Ishikawa (cell line): ENCODE data around the gene MSX2.

Experiments
- CEBPB ChIP-seq: IDR thresholded peaks from 2 replicates; pipeline ENCODE4 v1.6.1; 2012
- CREB1 ChIP-seq: IDR thresholded peaks from 2 replicates; pipeline ENCODE4 v1.6.1; 2012; ENCODE audit warnings: low read depth
- EGR1 ChIP-seq: IDR thresholded peaks from 2 replicates; pipeline ENCODE4 v1.6.1; 2012
- EP300 ChIP-seq: IDR thresholded peaks from 2 replicates; pipeline ENCODE4 v1.6.1; 2012; ENCODE audit warnings: borderline replicate concordance
- FOXM1 ChIP-seq: IDR thresholded peaks from 2 replicates; pipeline ENCODE4 v1.6.1; 2012; ENCODE audit warnings: low read depth, borderline replicate concordance
- NFIC ChIP-seq: IDR thresholded peaks from 2 replicates; pipeline ENCODE4 v1.6.1; 2012
- RAD21 ChIP-seq: IDR thresholded peaks from 2 replicates; pipeline ENCODE4 v1.6.1; 2012; ENCODE audit warnings: low read depth
- TAF1 ChIP-seq: IDR thresholded peaks from 2 replicates; pipeline ENCODE4 v1.6.1; 2012; ENCODE audit warnings: low read depth, mild to moderate bottlenecking
- TCF12 ChIP-seq: IDR thresholded peaks from 2 replicates; pipeline ENCODE4 v1.6.1; 2012; ENCODE audit warnings: low read depth
- TEAD4 ChIP-seq: IDR thresholded peaks from 2 replicates; pipeline ENCODE4 v1.6.1; 2012
- YY1 ChIP-seq: IDR thresholded peaks from 2 replicates; pipeline ENCODE4 v1.6.1; 2012; ENCODE audit warnings: low read depth
- ZBTB7A ChIP-seq: IDR thresholded peaks from 2 replicates; pipeline ENCODE4 v1.6.1; 2012; ENCODE audit warnings: low read depth
- TF ChIP-seq, protein P1 (sequence below): IDR thresholded peaks from 2 replicates; pipeline ENCODE4 v1.6.1; 2012
- TF ChIP-seq, protein P2 (sequence below): IDR thresholded peaks from 2 replicates; pipeline ENCODE4 v1.6.1; 2012
- TF ChIP-seq, protein P3 (sequence below): IDR thresholded peaks from 2 replicates; pipeline ENCODE4 v1.6.1; 2012; ENCODE audit warnings: low read depth, mild to moderate bottlenecking

The MSX2 gene

DNA sequence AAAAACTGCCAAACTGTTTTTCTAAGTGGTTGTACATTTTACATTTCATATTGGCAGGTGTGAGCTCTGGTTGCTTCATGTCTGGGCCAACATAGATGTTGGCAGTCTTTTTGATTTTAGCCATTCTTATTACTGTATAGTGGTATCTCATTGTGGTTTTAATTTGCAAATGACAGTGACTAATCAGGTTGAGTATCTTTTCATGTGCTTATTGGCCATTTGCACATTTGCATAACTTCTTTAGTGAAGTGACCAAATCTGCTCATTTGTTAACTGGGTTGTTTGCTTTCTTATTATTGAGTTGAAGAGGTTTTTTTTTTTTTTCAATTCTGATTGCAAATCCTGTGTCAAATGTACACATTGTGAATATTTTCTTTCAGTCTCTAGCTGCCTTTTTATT is 36.9 kb upstream of the MSX2 start:
- no peak for TF ChIP-seq CEBPB
- TF ChIP-seq NFIC = no peak

DNA sequence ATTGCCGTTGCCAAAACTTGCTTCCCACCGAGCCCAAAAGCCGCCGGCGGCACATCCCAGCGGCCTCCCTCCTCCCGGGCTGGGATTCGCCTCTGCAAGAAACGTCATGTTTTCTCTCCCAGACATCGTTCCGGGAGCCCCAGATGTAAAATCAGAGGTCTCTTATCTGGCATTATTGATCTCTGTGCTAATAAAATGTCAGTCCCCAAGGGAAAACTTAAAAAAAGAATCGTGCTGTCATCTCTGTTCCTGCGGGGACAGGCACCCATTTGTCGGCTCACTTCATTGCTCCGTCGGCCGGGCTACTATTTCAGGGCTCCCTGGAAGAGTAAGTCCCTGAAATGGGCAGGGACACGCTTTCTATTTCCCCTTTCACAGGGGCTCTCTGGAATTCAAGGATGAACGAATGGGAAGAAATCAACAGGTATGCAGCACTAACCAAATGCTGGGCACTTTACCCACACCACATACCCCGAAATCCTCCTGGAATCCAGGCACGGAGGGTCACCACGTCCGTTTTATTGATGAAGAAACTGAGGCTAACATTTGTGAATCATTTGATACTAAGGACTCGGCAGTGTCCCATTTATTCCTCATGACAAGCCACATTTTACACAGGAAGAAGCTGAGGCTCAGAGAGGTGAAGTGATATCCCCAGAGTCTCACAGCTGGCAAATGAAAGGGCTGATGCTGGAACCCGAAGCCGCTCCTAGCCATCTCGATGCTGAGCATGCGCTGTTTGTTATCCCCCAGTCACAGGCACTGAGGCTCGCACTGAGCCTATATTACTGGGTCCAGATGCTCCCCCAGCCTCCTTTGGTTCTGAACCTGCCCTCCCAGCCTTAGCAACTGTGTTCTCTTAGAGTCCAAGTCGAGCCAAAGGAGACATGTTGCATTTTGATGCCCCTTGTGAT is 35.7 kb upstream of the MSX2 start:
- TF ChIP-seq, protein P1, sequence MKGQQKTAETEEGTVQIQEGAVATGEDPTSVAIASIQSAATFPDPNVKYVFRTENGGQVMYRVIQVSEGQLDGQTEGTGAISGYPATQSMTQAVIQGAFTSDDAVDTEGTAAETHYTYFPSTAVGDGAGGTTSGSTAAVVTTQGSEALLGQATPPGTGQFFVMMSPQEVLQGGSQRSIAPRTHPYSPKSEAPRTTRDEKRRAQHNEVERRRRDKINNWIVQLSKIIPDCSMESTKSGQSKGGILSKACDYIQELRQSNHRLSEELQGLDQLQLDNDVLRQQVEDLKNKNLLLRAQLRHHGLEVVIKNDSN = no peak
- TF ChIP-seq EP300 (no peak), CEBPB (no peak), YY1 (no peak), RAD21 (no peak), FOXM1 (no peak), ZBTB7A (no peak), TEAD4 (no peak), NFIC (no peak), TAF1 (no peak), EGR1 (no peak), CREB1 (no peak), TCF12 (no peak)
- TF ChIP-seq, protein P2, sequence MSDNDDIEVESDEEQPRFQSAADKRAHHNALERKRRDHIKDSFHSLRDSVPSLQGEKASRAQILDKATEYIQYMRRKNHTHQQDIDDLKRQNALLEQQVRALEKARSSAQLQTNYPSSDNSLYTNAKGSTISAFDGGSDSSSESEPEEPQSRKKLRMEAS = no peak
- TF ChIP-seq, protein P3, sequence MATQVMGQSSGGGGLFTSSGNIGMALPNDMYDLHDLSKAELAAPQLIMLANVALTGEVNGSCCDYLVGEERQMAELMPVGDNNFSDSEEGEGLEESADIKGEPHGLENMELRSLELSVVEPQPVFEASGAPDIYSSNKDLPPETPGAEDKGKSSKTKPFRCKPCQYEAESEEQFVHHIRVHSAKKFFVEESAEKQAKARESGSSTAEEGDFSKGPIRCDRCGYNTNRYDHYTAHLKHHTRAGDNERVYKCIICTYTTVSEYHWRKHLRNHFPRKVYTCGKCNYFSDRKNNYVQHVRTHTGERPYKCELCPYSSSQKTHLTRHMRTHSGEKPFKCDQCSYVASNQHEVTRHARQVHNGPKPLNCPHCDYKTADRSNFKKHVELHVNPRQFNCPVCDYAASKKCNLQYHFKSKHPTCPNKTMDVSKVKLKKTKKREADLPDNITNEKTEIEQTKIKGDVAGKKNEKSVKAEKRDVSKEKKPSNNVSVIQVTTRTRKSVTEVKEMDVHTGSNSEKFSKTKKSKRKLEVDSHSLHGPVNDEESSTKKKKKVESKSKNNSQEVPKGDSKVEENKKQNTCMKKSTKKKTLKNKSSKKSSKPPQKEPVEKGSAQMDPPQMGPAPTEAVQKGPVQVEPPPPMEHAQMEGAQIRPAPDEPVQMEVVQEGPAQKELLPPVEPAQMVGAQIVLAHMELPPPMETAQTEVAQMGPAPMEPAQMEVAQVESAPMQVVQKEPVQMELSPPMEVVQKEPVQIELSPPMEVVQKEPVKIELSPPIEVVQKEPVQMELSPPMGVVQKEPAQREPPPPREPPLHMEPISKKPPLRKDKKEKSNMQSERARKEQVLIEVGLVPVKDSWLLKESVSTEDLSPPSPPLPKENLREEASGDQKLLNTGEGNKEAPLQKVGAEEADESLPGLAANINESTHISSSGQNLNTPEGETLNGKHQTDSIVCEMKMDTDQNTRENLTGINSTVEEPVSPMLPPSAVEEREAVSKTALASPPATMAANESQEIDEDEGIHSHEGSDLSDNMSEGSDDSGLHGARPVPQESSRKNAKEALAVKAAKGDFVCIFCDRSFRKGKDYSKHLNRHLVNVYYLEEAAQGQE = no peak

DNA sequence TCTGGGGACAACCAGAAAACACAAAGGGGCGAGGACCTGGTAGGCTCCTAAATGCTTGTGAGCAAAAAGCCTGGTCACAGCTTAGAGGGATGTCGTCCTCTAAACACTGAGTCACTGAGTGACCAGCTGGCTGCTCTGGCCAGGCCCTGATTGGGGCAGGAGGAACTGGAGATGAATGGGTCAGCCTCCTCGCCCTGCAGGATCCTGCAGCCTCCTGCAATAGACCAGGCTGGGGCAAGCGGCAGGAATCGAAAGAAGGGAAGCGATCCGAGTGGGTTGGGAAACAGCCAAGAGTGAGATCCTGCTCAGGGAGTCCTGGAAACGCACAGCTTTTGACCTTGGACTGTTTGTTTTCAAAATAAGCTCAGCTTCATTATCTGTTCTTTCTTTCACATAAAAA is 34.1 kb upstream of the MSX2 start:
- no peak for TF ChIP-seq NFIC
- TF ChIP-seq, protein P3 = no peak
- no peak for TF ChIP-seq RAD21
- TF ChIP-seq EP300 = no peak
- no peak for TF ChIP-seq CREB1
- TF ChIP-seq, protein P1 = no peak
- no peak for TF ChIP-seq CEBPB
- TF ChIP-seq YY1 = no peak
- no peak for TF ChIP-seq EGR1
- no peak for TF ChIP-seq TAF1
- no peak for TF ChIP-seq TEAD4
- TF ChIP-seq FOXM1 = no peak
- no peak for TF ChIP-seq TCF12
- TF ChIP-seq, protein P2 = no peak
- no peak for TF ChIP-seq ZBTB7A

DNA sequence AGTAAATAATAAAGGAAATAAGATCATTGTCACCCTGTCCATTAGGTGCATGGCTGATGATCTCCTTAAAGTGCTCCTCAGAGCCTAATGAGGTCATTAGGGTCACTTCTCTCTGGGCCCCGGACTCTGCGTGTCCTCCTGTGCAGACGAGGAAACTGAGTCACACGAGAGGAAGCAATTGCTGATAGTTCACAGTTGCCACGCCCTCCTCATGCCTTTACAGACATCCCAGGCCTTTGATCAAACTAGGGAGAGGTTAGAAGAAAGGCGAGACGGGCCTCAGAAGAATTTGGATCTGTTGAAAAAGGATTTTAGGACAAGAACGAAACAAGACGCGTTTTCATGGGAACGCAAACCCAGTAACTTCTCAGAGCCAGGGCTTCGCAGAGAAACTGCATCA is 32.0 kb upstream of the MSX2 start:
- TF ChIP-seq NFIC (no peak), EP300 (no peak), ZBTB7A (no peak), RAD21 (no peak), TCF12 (no peak), TAF1 (no peak), EGR1 (no peak), CREB1 (no peak), FOXM1 (no peak), TEAD4 (no peak)
- TF ChIP-seq, protein P2 = no peak
- TF ChIP-seq, protein P3 = no peak
